GM23338 (cell line): ENCODE results near the gene ZNF804B.

ENCODE experiments used
- CTCF ChIP-seq, 2 experiments: fragments of 200-600 bp in 1 of 2; sonication (generic) in 1 of 2; conservative IDR thresholded peaks; 2 replicates each; pipeline versions ENCODE4 v1.5.1 to v1.6.1; 2016 to 2017; ENCODE audit warnings: antibody characterized with exemption in 2 of 2, low read depth in 2 of 2, mild to moderate bottlenecking in 2 of 2, moderate library complexity in 1 of 2
- EZH2 ChIP-seq: fragments of 200-600 bp; sonication (generic); IDR thresholded peaks from one replicate; pipeline ENCODE4 v1.8.0; 2017; ENCODE audit warnings: antibody characterized with exemption, mild to moderate bottlenecking, low read depth; ENCODE audit not compliant: unreplicated experiment
- TF ChIP-seq, protein P1 (sequence below): IDR thresholded peaks from one replicate; pipeline ENCODE4 v1.6.1; 2018; ENCODE audit warnings: antibody characterized with exemption; ENCODE audit not compliant: unreplicated experiment

DNA sequence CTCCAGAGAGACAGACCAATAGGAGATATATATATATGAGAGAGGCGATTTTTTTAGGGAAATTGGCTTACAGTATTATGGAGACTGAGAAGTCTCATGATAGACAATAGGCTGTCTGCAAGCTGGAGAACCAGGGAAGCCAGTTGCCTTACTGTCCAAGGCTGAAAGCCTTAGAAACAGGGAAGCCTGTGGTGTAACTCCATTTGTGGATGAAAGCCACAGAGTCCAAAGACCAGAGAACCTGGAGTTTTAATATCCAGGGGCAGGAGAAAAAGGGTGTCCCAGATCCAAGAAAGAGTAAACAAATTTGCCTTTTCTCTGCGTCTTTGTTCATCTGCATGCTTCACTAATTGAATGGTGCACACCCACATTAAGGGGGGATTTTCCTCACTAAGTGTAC lies 107.7 kb downstream of the ZNF804B start:
- TF ChIP-seq, protein P1, sequence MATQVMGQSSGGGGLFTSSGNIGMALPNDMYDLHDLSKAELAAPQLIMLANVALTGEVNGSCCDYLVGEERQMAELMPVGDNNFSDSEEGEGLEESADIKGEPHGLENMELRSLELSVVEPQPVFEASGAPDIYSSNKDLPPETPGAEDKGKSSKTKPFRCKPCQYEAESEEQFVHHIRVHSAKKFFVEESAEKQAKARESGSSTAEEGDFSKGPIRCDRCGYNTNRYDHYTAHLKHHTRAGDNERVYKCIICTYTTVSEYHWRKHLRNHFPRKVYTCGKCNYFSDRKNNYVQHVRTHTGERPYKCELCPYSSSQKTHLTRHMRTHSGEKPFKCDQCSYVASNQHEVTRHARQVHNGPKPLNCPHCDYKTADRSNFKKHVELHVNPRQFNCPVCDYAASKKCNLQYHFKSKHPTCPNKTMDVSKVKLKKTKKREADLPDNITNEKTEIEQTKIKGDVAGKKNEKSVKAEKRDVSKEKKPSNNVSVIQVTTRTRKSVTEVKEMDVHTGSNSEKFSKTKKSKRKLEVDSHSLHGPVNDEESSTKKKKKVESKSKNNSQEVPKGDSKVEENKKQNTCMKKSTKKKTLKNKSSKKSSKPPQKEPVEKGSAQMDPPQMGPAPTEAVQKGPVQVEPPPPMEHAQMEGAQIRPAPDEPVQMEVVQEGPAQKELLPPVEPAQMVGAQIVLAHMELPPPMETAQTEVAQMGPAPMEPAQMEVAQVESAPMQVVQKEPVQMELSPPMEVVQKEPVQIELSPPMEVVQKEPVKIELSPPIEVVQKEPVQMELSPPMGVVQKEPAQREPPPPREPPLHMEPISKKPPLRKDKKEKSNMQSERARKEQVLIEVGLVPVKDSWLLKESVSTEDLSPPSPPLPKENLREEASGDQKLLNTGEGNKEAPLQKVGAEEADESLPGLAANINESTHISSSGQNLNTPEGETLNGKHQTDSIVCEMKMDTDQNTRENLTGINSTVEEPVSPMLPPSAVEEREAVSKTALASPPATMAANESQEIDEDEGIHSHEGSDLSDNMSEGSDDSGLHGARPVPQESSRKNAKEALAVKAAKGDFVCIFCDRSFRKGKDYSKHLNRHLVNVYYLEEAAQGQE: no peak
- TF ChIP-seq EZH2 (no peak), CTCF (conservative IDR thresholded peaks at IDR 0.05; ENCODE audit: low read depth in 2 of 2) (no peak)
